ENCODE results near the gene TCF19.
A peak's percentile ranks its signal among the peaks of the same experiment; 100 is the strongest.
"Not testable (repeated sequence)": the region's sequence is repeated elsewhere in the genome, so short reads cannot be mapped to it uniquely, and the experiment has no call there.

The TCF19 gene

GRCh38 chr6:31144296-31144969 lies 14.0 kb upstream of the TCF19 start:
- Mint-ChIP-seq H3K27me3 (no peaks in the 10 kb centered on the region), H3K4me1 (peaks cover 8% of the 10 kb centered on the region), H3K9me3 (no peaks in the 10 kb centered on the region), H3K36me3 (peaks cover 30% of the 10 kb centered on the region), H3K4me3 (no peak overlapping the region), H3K27ac (no peak overlapping the region)
- ATAC-seq: no peak

GRCh38 chr6:31144970-31145340 lies 13.4 kb upstream of the TCF19 start:
- Mint-ChIP-seq H3K36me3 (peaks cover 36% of the 10 kb centered on the region), H3K27ac (no peak overlapping the region), H3K4me1 (peaks cover 8% of the 10 kb centered on the region), H3K27me3 (no peaks in the 10 kb centered on the region), H3K4me3 (no peak overlapping the region), H3K9me3 (no peaks in the 10 kb centered on the region)
- no peak for ATAC-seq

- Mint-ChIP-seq H3K9me3 (no peaks in the 10 kb centered on the region), H3K4me1 (peaks cover 8% of the 10 kb centered on the region), H3K27me3 (no peaks in the 10 kb centered on the region), H3K4me3 (no peak overlapping the region), H3K36me3 (peaks cover 37% of the 10 kb centered on the region), H3K27ac (no peak overlapping the region)
- ATAC-seq: no peak
Measured at GRCh38 chr6:31145386-31145785, 13.0 kb upstream of the TCF19 start.

GRCh38 chr6:31149827-31150447 lies 8.5 kb upstream of the TCF19 start:
- Mint-ChIP-seq H3K4me3 (no peak overlapping the region), H3K27ac (no peak overlapping the region), H3K9me3 (no peaks in the 10 kb centered on the region), H3K27me3 (no peaks in the 10 kb centered on the region), H3K4me1 (peaks cover 8% of the 10 kb centered on the region), H3K36me3 (peaks cover 51% of the 10 kb centered on the region)
- ATAC-seq: no peak

- Mint-ChIP-seq H3K4me3 (no peak overlapping the region), H3K36me3 (peaks cover 41% of the 10 kb centered on the region), H3K27ac (no peak overlapping the region), H3K27me3 (no peaks in the 10 kb centered on the region), H3K9me3 (no peaks in the 10 kb centered on the region), H3K4me1 (peaks cover 17% of the 10 kb centered on the region)
- ATAC-seq: no peak
Measured at GRCh38 chr6:31152781-31153180, 5.6 kb upstream of the TCF19 start.

GRCh38 chr6:31154436-31154835 lies 4.0 kb upstream of the TCF19 start:
- Mint-ChIP-seq H3K9me3 (no peaks in the 10 kb centered on the region), H3K4me3 (no peak overlapping the region), H3K4me1 (peaks cover 24% of the 10 kb centered on the region), H3K27ac (no peak overlapping the region), H3K36me3 (peaks cover 37% of the 10 kb centered on the region), H3K27me3 (no peaks in the 10 kb centered on the region)
- no peak for ATAC-seq

- ATAC-seq: no peak
- H3K9me3 Mint-ChIP-seq: no peaks in the 10 kb centered on the region
- H3K36me3 Mint-ChIP-seq: peaks cover 24% of the 10 kb centered on the region
- no peaks in the 10 kb centered on the region for H3K27me3 Mint-ChIP-seq
- no peak overlapping the region for H3K4me3 Mint-ChIP-seq
- peaks cover 35% of the 10 kb centered on the region for H3K4me1 Mint-ChIP-seq
- H3K27ac Mint-ChIP-seq: no peak overlapping the region
Measured at GRCh38 chr6:31156641-31157040, 1.7 kb upstream of the TCF19 start.

GRCh38 chr6:31157513-31158139 lies 763 bp upstream of the TCF19 start, which contains the start of gene CCHCR1:
Gene CCHCR1, minus strand, starts transcription at chr6:31157802. Its CDS starts 202 bp downstream, at chr6:31157600.
- no peaks in the 10 kb centered on the region for H3K27me3 Mint-ChIP-seq
- H3K9me3 Mint-ChIP-seq: no peaks in the 10 kb centered on the region
- peak within 1 kb of the TSS; percentile 85 for H3K4me3 Mint-ChIP-seq
- H3K4me1 Mint-ChIP-seq: peaks cover 43% of the 10 kb centered on the region
- no peak for ATAC-seq
- H3K36me3 Mint-ChIP-seq: peaks cover 33% of the 10 kb centered on the region
- H3K27ac Mint-ChIP-seq: peak within 1 kb of the TSS; percentile 85

GRCh38 chr6:31158863-31159855 lies 770 bp downstream of the TCF19 start:
- peaks cover 26% of the 10 kb centered on the region for H3K36me3 Mint-ChIP-seq
- ATAC-seq: no peak

GRCh38 chr6:31161216-31162126 lies 3.1 kb downstream of the TCF19 start:
- H3K27me3 Mint-ChIP-seq: no peaks in the 10 kb centered on the region
- no peaks in the 10 kb centered on the region for H3K9me3 Mint-ChIP-seq
- no peak overlapping the region for H3K4me3 Mint-ChIP-seq
- no peak for ATAC-seq
- peaks cover 16% of the 10 kb centered on the region for H3K36me3 Mint-ChIP-seq
- H3K4me1 Mint-ChIP-seq: peaks cover 77% of the 10 kb centered on the region
- H3K27ac Mint-ChIP-seq: no peak overlapping the region

More at GRCh38 chr6:31158863-31159855, 770 bp downstream of the TCF19 start:
- H3K9me3 Mint-ChIP-seq: no peaks in the 10 kb centered on the region
- H3K4me1 Mint-ChIP-seq: peaks cover 58% of the 10 kb centered on the region
- H3K27me3 Mint-ChIP-seq: no peaks in the 10 kb centered on the region
- peak overlapping the region; percentile 85 for H3K27ac Mint-ChIP-seq
- H3K4me3 Mint-ChIP-seq: peak overlapping the region; percentile 85

- Mint-ChIP-seq H3K36me3 (peaks cover 16% of the 10 kb centered on the region), H3K27ac (no peak overlapping the region), H3K4me1 (peaks cover 69% of the 10 kb centered on the region), H3K4me3 (no peak overlapping the region), H3K9me3 (no peaks in the 10 kb centered on the region), H3K27me3 (no peaks in the 10 kb centered on the region)
- no peak for ATAC-seq
Measured at GRCh38 chr6:31162463-31163165, 4.2 kb downstream of the TCF19 start.

- ATAC-seq: no peak
- no peak overlapping the region for H3K27ac Mint-ChIP-seq
- no peaks in the 10 kb centered on the region for H3K27me3 Mint-ChIP-seq
- H3K4me3 Mint-ChIP-seq: no peak overlapping the region
- peaks cover 58% of the 10 kb centered on the region for H3K4me1 Mint-ChIP-seq
- H3K36me3 Mint-ChIP-seq: peaks cover 16% of the 10 kb centered on the region
- H3K9me3 Mint-ChIP-seq: no peaks in the 10 kb centered on the region
Measured at GRCh38 chr6:31163922-31164321, 5.5 kb downstream of the TCF19 start.

- peaks cover 51% of the 10 kb centered on the region for H3K4me1 Mint-ChIP-seq
Measured at GRCh38 chr6:31164475-31165063, 6.2 kb downstream of the TCF19 start.

More at GRCh38 chr6:31164475-31165063, 6.2 kb downstream of the TCF19 start:
- peaks cover 16% of the 10 kb centered on the region for H3K36me3 Mint-ChIP-seq
- H3K27me3 Mint-ChIP-seq, ATAC-seq, H3K9me3 Mint-ChIP-seq: not testable (repeated sequence)
- H3K27ac Mint-ChIP-seq: peak overlapping the region; percentile 84
- peak overlapping the region; percentile 57 for H3K4me3 Mint-ChIP-seq

Measured in stimulated activated memory B cell treated with anti-CD40 and anti-IgM and Interleukin-4, amounts not matched to agents 10 μg/mL and 1 μg/mL and 100 μg/mL, for 72 hours (primary cell).